Middle frontal gyrus (tissue), 1 donor: Measurements from ENCODE around the gene SMPX.
A peak's percentile ranks its signal among the peaks of the same experiment; 100 is the strongest.
"Not testable (repeated sequence)": the region's sequence is repeated elsewhere in the genome, so short reads cannot be mapped to it uniquely, and the experiment has no call there.

Source experiments
- DNase-seq: peaks from one replicate; pipeline ENCODE4 v3.0.0-alpha.2; 2015; ENCODE audit warnings: low spot score; ENCODE audit errors: extremely low spot score

SMPX gene

DNA sequence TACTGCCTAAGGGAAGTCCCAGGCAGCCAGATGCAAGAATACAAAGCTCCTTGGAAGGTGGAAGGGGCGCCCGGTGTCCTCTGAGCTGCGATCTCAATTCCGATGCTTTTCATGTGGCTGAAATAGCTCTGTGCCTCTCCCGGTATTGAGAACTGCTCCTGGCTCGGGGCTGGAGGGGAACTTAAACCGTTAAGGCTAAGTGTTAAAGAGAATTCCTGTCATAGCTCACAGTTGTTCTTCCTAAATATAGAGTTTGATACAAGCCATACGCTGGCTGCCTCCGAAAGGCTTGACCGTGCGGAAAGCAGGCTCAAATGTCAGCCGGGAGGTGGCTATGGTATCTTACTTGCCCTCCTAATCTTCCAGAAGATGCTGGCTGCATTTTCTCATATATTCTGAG, at the start of gene SMPX:
TSS of gene SMPX (minus strand) at position 157 of the 400 bp plus-strand sequence. CDS start 3,826 bp downstream, outside the sequence.
- DNase-seq, result no peak

DNA sequence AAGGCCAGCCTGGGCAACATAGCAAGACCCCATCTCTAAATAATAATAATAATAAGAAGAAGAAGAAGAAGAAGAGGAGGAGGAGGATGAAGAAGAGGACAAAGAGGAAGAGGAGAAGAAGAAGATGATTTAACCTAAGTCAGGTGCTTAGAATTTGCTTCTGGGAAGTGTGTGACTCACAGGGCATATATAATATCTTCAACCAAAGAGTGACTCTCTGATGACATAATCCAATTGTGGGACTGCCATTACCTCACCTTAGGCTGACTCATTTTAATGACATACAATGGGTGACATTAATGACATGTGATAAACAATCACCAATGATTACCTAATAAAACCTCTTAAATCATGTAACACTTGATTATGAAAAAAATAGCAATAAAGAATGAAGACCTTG, 48.8 kb upstream of the SMPX start:
- no peak for DNase-seq

DNA sequence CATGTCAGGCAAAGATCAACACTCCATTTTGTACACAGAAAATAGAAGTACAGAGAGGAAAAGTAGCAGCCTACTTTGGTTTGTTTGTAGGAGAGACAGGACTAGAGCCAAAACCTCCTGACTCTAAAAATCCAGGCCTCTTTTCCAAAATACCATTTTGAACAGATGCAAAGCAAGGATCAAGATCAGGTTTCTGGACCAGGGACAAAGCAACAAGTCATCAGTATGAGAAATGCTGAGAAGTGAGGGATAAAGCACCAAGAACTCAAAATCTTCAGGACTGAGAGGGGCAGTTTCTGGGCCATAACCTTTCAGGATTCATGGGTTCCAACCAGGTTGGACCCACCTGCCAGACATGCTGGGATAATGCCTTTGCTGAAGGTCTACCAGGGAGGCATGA, 44.9 kb upstream of the SMPX start:
- DNase-seq, result no peak

DNA sequence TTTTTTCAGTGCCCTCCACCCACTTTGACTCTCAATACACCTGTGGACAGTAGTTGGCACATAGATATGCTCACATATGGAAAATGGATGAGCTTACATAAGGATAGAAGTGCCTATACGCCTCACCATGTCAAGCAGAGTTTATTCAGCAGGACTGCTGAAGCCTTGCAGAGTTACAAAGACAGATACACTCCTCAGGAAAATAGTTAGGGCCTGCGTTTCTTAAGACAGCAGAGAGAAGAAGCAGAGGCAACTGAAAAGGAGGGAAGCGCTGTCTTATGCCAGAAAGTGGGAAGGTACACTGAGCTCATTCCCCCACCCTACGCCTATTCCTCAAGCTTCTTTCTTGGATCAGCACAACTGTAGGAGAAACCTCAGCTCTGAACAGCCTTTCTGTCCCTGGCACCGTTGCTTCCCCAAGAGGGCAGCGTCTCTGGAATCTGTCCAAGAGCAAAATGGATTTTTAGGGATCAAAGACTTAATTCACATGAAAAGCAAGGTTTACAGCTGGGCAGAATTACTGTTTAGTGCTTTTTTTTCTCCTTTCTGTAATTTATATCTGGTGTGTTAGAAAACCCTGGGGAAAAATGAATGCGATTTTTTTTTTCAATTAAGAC, 44.2 kb upstream of the SMPX start:
- no peak for DNase-seq

DNA sequence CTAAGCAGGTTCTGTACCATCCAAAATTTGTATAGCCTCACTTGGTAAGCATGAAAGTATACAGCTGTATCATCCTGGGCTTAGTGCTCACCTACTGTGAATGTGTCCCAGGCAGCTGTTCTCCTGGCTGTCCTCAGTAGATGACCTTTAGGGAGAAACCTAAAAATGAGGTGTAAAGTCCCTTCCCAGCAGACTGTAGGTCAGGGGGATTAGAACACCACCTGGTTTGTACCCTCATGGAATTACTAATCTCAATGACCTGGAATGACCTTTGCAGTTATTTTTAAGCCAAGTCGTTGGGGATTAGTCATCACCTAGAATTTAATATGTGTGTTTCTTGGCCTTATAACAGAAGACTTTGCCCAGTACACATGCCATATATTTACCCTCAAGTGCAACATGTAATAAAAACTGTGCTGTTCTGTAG, 42.4 kb upstream of the SMPX start:
- no peak for DNase-seq

DNA sequence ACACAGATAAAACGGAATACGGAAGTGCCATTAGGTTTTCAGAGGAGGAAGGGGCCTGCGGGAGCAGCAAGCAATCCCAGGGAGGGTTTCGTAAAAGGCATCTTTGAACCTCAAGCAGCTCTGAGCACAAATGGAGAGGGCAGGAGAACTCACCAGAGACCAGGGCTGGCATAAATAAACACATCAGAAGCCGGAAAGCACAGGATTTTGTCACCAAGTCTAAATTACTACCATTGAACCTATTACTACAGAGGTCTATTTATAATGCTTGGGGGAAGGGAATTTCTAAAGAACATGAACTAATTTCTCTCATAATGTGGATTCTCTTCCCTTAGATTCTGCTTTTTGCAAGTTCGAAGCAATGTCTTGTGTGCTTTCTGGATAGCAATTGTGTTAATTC, 41.9 kb upstream of the SMPX start:
- DNase-seq, result no peak

DNA sequence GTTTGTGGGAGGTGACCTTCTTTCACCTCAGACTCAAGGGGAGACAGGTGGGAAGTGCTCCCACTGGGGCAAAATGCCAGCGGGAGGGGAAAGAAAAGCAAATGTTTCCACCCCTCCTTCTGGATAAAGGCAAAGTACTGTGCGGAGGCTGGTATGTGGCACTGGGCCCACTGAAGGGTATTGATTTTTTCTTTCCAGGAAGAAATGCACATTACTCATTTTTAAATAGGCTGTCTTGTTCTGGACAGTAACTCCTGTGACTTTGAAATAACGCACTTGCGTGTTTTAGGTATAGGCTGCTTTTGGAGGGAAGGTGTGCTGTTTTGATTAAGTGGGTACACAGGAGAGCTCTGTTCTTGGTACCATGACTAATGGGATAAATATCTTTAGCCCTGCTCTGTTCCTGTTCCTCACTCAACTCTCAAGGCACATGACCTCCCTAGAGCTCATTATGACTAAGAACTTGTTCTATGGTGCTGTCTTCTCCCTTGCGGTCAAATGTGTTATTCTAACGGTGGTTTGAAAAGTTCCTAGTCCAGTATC, 40.8 kb upstream of the SMPX start:
- no peak for DNase-seq

DNA sequence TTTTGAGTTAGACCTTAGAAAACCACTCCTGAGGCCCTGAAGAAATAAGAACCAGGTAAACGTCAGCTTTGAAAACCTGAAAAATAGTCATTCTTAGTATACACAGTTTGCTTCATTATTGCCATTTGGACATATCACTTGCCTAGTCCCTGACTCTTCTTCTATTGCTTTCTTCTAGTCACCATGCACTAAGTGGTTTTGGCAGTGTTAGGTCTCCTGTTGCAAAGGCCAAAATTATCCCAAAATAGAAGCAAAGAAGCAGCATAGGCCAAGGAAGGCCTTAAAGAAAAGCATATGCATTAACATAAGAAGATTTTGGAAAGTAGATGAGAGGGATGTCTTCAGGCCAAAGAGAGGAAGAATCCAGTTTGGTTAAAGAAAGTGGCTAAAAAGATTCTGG, 24.1 kb upstream of the SMPX start:
- DNase-seq, result no peak

DNA sequence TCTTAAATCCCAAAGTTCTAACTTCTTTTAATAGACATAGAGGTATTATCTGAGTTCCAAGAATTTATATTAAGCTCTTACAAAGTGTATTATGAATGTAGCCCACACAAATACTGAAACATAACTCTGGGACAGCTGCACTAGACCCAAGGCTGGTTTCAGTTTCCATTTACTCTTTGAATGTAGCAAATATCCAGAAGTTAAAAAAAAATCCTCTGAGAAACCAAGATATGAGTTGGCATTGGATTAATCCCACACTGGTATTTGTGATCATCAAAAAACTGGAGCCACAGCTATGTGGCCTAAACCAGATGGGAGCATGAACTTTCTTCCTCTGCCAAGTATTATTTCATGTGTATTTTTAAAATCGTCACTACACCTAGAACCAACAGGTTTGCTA, 23.6 kb upstream of the SMPX start:
- DNase-seq, result no peak

DNA sequence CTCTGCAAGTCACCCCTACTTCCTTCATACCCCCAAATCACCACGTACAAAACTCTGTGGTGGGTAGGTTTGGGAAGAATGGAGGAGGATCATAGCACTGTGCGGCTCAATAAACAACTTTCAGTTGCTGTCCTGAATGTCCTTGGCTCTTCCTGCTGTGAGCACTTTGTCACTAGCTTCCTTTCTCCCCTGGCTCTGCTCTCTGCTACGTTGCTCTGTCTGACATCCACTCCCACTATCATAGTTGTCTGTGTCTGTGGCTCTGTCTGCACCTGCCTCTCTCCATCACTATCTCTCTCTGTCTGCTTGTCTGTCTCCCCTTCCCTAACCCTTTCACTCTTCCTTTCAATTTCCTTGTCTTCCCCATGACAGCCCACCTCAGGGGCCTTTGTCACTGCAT, 21.2 kb upstream of the SMPX start:
- DNase-seq, result no peak

DNA sequence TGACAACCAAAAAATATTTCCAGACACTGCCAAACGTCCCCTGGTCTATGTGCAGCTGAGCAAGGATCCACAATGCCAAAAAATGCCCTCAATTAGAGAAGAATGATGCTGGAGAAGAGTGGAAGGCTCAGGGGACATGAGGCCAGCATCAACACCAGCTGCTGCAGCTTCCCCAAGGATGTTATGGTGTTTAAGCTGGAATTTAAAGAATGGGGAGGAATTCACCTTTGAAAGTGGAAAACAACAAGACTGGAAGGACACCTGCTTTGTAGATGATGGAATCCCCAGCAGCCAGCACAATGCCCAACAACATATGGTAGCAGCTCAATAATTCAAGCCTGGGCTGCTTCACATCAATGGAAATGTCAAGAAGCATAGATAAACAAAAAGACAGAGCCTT, 20.3 kb upstream of the SMPX start:
- no peak for DNase-seq

DNA sequence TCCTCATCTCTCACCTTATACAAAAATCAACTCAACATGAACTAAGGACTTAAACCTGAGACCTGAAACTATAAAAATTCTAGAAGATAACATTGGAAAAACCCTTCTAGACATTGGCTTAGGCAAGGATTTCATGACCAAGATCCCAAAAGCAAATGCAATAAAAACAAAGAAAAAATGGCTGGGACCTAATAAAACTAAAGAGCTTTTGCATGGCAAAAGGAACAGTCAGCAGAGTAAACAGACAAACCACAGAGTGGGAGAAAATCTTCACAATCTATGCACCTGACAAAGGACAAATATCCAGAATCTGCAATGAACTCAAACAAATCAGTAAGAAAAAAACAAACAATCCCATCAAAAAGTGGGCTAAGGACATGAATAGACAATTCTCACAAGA, 17.2 kb upstream of the SMPX start:
- not testable (repeated sequence) for DNase-seq

DNA sequence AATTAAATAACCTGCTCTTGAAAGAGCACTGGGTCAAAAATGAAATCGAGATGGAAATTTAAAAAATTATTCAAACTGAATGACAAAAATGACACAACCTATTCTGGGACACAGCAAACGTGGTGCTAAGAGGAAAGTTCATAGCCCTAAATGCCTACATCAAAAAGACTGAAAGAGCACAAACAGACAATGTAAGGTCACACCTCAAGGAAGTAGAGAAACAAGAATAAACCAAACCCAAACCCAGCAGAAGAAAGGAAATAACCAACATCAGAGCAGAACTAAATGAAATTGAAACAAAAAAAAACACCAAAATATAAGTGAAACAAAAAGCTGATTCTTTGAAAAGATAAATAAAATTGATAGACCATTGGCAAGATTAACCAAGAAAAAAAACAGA, 15.1 kb upstream of the SMPX start:
- DNase-seq, result not testable (repeated sequence)

DNA sequence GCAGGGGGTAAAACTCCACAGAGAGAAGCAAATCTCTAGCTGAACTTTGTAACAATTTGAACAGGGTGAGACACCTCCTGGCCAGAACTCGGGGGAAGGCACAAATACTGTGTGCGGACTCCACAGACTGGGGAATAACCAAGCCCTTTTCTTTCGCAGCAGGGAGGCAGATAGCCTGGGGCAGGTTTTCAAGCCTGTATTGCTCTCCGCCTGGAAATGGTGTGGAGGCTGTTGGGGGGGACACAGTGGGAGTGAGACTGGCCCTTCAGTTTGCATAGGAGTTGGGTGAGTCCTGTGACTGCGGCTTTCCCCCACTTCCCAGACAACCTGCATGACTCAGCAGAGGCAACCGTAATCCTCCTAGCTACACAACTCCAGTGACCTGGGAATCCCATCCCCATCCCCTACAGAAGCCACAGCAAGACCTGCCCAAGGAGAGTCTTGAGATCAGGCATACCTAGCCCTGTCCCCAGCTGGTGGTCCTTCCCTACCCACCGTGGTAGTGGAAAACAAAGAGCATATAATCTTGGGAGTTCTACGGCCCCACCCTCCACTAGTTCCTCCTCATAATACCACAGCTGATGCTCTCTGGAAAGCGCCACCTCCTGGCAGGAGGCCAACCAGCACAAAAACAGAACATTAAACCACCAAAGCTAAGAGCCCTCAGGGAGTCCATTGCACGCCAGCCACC, 12.9 kb upstream of the SMPX start:
- no peak for DNase-seq

DNA sequence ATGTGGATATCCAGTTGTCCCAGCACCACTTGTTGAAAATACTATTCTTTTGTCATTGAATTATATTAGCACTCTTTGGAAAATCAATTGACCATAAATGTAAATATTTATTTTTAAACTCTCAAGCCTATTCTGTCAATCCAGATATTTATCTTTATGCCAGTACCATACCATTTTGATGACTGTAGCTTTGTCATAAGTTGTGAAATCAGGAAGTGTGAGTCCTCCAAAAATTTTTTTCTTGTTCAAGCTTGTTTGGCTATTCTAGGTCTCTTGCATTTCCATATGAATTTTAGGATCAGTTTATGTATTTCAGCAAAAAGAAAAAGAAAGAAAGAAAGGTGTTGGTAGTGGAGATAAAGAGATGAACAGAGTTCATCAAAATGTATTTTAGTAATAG, 8.2 kb upstream of the SMPX start:
- DNase-seq, result no peak

DNA sequence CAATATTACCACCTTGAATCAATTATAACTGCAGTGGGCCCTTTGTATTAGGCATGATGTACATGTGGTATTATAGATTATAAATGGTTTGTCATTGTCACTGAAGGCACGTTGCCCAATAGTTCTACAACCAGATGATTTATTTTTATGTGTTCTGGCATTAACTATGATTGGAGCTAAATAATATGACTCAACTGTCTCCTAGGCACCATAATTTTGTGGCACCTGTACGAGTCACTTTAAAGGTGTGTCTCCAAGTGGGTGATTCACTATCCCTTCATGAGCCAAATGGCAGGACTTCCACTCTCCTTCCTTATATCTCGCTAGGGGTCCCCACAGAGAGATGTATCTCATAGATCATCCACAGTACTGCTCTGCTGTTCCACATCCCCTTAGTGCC, 6.1 kb upstream of the SMPX start:
- DNase-seq, result no peak

DNA sequence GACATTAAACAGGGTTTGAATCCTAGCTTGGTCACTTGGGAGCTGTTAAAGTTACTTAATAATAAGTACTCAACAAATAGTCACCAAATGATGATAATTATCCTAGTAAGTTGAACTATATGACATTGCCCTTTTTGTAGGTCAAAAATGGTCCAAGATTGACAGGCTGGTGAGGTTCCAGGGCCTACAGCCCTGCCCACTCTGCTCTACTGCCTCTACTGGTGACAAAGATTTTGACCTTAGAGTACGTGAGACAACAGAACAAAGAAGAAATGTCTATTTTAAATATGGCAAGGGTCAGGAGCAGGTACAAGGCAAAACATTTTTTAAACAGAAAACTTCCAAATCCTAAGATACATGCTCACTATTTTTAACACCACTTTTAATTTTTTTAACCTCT, 572 bp upstream of the SMPX start:
- DNase-seq, result no peak

DNA sequence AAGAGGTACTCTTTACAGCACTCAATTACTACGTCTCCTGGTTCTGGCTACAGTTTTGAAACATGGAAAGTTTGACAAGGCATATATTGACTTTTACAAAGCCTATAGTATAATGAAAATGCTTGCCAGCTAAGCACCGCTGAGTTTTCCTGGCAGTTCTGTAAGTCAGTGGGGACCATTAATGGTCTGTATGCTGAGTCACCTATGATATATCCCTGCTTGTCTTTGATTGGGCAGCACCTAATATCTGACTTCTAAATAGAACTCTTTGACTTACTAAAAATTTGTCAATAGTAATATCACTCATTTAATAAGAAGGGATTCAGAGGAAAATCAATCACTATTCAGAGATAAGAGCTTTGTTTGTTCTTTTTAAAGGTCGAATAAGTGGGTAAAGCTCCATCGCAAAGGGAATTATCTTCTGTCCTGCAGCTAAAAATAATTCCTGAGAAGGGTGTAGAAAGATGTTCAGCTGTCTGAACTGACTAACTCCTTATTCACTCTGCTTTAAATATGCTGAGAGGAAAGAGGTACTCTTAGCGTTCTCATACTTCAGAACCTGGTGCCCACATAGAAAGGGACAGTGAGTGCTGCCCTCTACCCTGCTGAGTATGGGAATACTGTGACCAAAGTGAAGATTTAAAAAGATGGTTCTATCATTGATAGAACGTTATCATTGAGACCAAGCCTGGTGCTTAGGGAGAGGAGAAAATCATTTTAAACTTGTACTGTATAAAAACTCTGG, 959 bp downstream of the SMPX start:
- no peak for DNase-seq

DNA sequence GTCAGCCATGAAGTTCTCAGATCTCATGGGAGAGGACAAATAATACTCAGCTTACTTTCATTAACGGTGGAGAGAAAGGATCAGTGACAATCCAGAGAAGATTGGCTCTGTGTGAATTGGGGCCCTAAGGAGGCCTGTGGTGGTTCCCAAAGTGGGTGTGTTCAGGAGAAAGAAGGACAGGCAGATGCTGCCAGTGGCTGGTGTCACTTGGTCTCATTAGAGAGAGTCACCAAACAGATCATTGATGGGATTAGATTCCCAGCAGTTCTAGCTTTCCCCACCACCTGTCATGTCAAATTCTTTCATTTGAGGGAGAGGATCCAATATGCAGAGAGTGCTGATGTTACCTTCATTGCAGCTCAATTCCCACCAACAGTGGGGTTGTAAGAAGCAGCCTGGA, 8.0 kb downstream of the SMPX start:
- no peak for DNase-seq

DNA sequence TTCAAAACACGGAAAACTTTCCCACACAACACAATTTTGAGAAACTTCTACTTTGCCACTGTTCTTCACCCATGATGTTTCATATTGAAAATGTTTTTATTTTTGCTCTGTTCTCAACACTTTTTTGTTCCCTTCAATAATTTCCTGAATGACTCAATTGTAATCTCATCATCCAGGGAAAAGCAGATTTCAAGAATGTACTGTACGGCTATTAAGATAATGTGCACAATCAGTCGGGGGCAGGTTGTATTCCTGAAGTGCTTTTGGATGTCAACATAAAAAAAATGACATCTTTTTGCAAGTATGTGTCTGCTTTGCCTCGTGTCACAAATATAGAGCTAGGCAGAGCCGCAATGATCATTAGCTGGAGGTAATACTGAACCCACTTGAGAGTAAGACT, 9.7 kb downstream of the SMPX start:
- no peak for DNase-seq

DNA sequence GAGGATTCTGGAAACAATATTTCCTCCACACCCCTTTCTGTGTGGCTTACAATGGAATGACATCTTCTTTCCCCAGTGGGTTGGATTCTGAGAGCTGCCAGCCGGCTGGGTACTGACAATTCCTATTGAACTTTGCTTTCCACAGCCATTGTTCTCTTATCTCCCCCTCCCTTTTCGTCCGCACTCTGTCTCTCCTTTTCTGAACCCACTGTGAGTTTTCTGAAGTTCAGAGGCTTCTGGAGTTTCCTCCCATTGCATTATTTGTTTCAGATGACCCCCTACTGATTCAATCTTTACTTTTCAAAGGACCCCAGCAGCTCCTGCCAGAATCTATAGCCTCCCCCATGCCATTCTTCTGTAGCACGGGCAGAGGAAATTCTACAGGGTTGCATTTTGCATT, 10.4 kb downstream of the SMPX start:
- DNase-seq, result peak; percentile 12

DNA sequence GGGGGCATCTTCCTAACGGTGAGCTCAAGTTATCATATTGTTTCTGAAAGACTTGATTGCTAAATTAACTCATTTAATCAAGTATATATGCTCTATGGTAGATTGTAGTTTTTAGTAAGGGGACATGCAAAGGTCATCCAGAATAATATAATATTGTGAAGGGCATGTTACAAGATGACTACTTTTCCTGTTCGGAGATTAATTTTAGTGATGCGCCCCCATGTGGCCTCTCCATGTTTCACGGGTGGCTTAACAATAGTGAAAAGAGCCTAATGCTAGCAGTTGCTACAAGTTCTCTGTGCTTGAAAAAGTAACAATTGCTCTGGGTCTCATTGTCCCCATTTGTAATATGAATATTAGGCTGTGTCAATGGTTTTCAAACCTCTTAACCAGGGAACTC, 12.2 kb downstream of the SMPX start:
- DNase-seq, result no peak
